Natural killer cell (primary cell): ENCODE measurements around the gene PXDN. TPM values are rescaled to one million over a fixed set of nuclear protein-coding genes. Genes with fewer than 3 reads are reported as not detected.

ENCODE experiments used
- ATAC-seq, 3 donors: fragments of 150-1000 bp in 2 of 3; fragments of 200-7000 bp in 1 of 3; cut with Tn5 transposase; 1 replicate in 1 of 3; 2 replicates in 2 of 3; pipeline ENCODE4 v1.10.0; 2021; ENCODE audit warnings: mild to moderate bottlenecking in 2 of 3, moderate library complexity in 2 of 3
- DNase-seq, 2 donors: peaks; one replicate each; pipeline versions ENCODE4 v3.0.0 to v3.0.0-alpha.2; 2013 to 2021; ENCODE audit warnings: mixed read lengths in 1 of 2
- H3K27ac ChIP-seq: one replicate; pipeline ENCODE4 v1.5.1; 2013; ENCODE audit warnings: mild to moderate bottlenecking, low read length
- H3K27me3 ChIP-seq: one replicate; pipeline ENCODE4 v1.6.1; 2013; ENCODE audit warnings: low read length; ENCODE audit not compliant: control insufficient read depth, insufficient read depth
- H3K36me3 ChIP-seq: one replicate; pipeline ENCODE4 v1.6.1; 2013; ENCODE audit warnings: low read length; ENCODE audit not compliant: control insufficient read depth, insufficient read depth
- H3K4me1 ChIP-seq: one replicate; pipeline ENCODE4 v1.6.1; 2013; ENCODE audit warnings: low read length; ENCODE audit not compliant: control insufficient read depth, insufficient read depth
- H3K4me3 ChIP-seq: one replicate; pipeline ENCODE4 v1.5.1; 2013; ENCODE audit warnings: low read length
- H3K9me3 ChIP-seq: one replicate; pipeline ENCODE4 v1.6.1; 2013; ENCODE audit warnings: low read length; ENCODE audit not compliant: control insufficient read depth, insufficient read depth
- H3K27ac Mint-ChIP-seq, 2 donors: one replicate each; pipeline ENCODE4 v1.8.0; 2022; ENCODE audit warnings: mild to moderate bottlenecking in 2 of 2, mixed read lengths in 2 of 2, moderate library complexity in 1 of 2
- H3K27me3 Mint-ChIP-seq, 2 donors: one replicate each; pipeline ENCODE4 v1.8.0; 2022; ENCODE audit warnings: low read depth in 2 of 2, mixed read lengths in 2 of 2
- H3K36me3 Mint-ChIP-seq: one replicate; pipeline ENCODE4 v1.8.0; 2022; ENCODE audit warnings: mixed read lengths
- H3K4me1 Mint-ChIP-seq, 2 donors: one replicate each; pipeline ENCODE4 v1.8.0; 2022; ENCODE audit warnings: mixed read lengths in 2 of 2
- H3K4me3 Mint-ChIP-seq: one replicate; pipeline ENCODE4 v1.8.0; 2022; ENCODE audit warnings: mild to moderate bottlenecking, moderate library complexity, mixed read lengths
- H3K9me3 Mint-ChIP-seq, 2 donors: one replicate each; pipeline ENCODE4 v1.8.0; 2022; ENCODE audit warnings: mixed read lengths in 2 of 2
- CTCF ChIP-seq: fragments of 200-600 bp; IDR thresholded peaks from one replicate; pipeline ENCODE4 v1.8.0; 2022; ENCODE audit warnings: antibody characterized with exemption
- WGBS: methylation state at CpG from one replicate; pipeline ENCODE4 v1.1.7; 2013; ENCODE audit warnings: missing lambda C conversion rate; ENCODE audit not compliant: insufficient coverage; 5-methylcytosine and 5-hydroxymethylcytosine counted together
- intact Hi-C: fragments of 100-400 bp; cut with micrococcal nuclease; formaldehyde crosslinking; loops from one replicate; pipeline ENCODE4 v1.14.2; 2022
- total RNA-seq, 4 donors: library from RNA; stranded (reverse); fragments of 120-200 nt in 1 of 4; gene quantifications; one replicate each; pipeline versions ENCODE4 v1.2.3 to v1.2.4, GENCODE V29; 2013 to 2022

Gene PXDN
- total RNA-seq, 3 donors from 2014 or later (not counting 1 experiment from before 2014, with no cell fraction given) = 2.1 to 3.7 (median 2.5) TPM

GRCh38 chr2:1621041-1621440 lies 123.3 kb downstream of the PXDN start:
- intact Hi-C loops = no loop called here
- H3K4me1 Mint-ChIP-seq = no peaks in the 10 kb centered on the region
- H3K4me3 ChIP-seq = no peak overlapping the region
- 85% methylated on average over 11 of the region's 11 CpGs for WGBS
- DNase-seq (no peak), ATAC-seq (no peak)
- no peaks in the 10 kb centered on the region for H3K36me3 Mint-ChIP-seq
- H3K9me3 Mint-ChIP-seq = no peaks in the 10 kb centered on the region
- no peaks in the 10 kb centered on the region for H3K9me3 ChIP-seq
- H3K27me3 ChIP-seq = no peaks in the 10 kb centered on the region
- H3K4me1 ChIP-seq = no peaks in the 10 kb centered on the region
- H3K27me3 Mint-ChIP-seq = peaks cover 0 to under 1% of the 10 kb centered on the region in 2 donors
- no peak overlapping the region for H3K27ac ChIP-seq
- no peak overlapping the region for H3K4me3 Mint-ChIP-seq
- no peaks in the 10 kb centered on the region for H3K36me3 ChIP-seq
- H3K27ac Mint-ChIP-seq = no peak overlapping the region
- no peak for TF ChIP-seq CTCF

GRCh38 chr2:1620081-1620480 lies 124.2 kb downstream of the PXDN start:
- H3K4me1 Mint-ChIP-seq = no peaks in the 10 kb centered on the region
- Histone ChIP-seq H3K4me3 (no peak overlapping the region), H3K36me3 (no peaks in the 10 kb centered on the region), H3K27ac (no peak overlapping the region), H3K27me3 (no peaks in the 10 kb centered on the region), H3K9me3 (no peaks in the 10 kb centered on the region), H3K4me1 (no peaks in the 10 kb centered on the region)
- H3K27ac Mint-ChIP-seq = no peak overlapping the region
- no peaks in the 10 kb centered on the region for H3K9me3 Mint-ChIP-seq
- TF ChIP-seq CTCF = no peak
- H3K27me3 Mint-ChIP-seq = peaks cover 3 to 8% of the 10 kb centered on the region in 2 donors
- DNase-seq (no peak), ATAC-seq (no peak)
- 92% methylated on average over 11 of the region's 11 CpGs for WGBS
- no peaks in the 10 kb centered on the region for H3K36me3 Mint-ChIP-seq
- no peak overlapping the region for H3K4me3 Mint-ChIP-seq
- intact Hi-C loops = no loop called here

GRCh38 chr2:1619556-1619955 lies 124.8 kb downstream of the PXDN start:
- Histone ChIP-seq H3K4me1 (no peaks in the 10 kb centered on the region), H3K9me3 (no peaks in the 10 kb centered on the region), H3K27ac (no peak overlapping the region), H3K36me3 (no peaks in the 10 kb centered on the region), H3K4me3 (no peak overlapping the region), H3K27me3 (no peaks in the 10 kb centered on the region)
- Mint-ChIP-seq H3K27ac (no peak overlapping the region), H3K9me3 (no peaks in the 10 kb centered on the region), H3K36me3 (no peaks in the 10 kb centered on the region), H3K4me3 (no peak overlapping the region), H3K27me3 (peaks cover 3 to 8% of the 10 kb centered on the region in 2 donors), H3K4me1 (no peaks in the 10 kb centered on the region)
- ATAC-seq (no peak), DNase-seq (no peak)
- 70% methylated on average over 9 of the region's 10 CpGs for WGBS
- no peak for TF ChIP-seq CTCF
- intact Hi-C loops = no loop called here

GRCh38 chr2:1618974-1619373 lies 125.3 kb downstream of the PXDN start:
- Histone ChIP-seq H3K36me3 (no peaks in the 10 kb centered on the region), H3K27me3 (no peaks in the 10 kb centered on the region), H3K27ac (no peak overlapping the region), H3K4me3 (no peak overlapping the region), H3K9me3 (no peaks in the 10 kb centered on the region), H3K4me1 (no peaks in the 10 kb centered on the region)
- no peak overlapping the region for H3K27ac Mint-ChIP-seq
- intact Hi-C loops = no loop called here
- no peaks in the 10 kb centered on the region for H3K9me3 Mint-ChIP-seq
- ATAC-seq = no peak
- peaks cover 3 to 8% of the 10 kb centered on the region in 2 donors for H3K27me3 Mint-ChIP-seq
- H3K36me3 Mint-ChIP-seq = no peaks in the 10 kb centered on the region
- no peaks in the 10 kb centered on the region for H3K4me1 Mint-ChIP-seq
- H3K4me3 Mint-ChIP-seq = no peak overlapping the region
- 100% methylated on average over 3 of the region's 3 CpGs for WGBS
- TF ChIP-seq CTCF = no peak
- DNase-seq = no peak
